SK-N-SH treated with all-trans-retinoic acid at 6 μM for 48 hours (cell line): ENCODE data around the gene RGS10.

Experiments used
- ATAC-seq: fragments of 200-7000 bp; cut with Tn5 transposase; 3 replicates; pipeline ENCODE4 v1.9.1; 2020; ENCODE audit warnings: mild to moderate bottlenecking, moderate library complexity
- ARNTL ChIP-seq: fragments of 450-650 bp; formaldehyde crosslinking; IDR thresholded peaks from 2 replicates; pipeline ENCODE4 v1.5.0; 2020; ENCODE audit warnings: low read depth, mild to moderate bottlenecking, moderate library complexity, borderline replicate concordance
- BACH2 ChIP-seq: fragments of 250-450 bp; sonication (Bioruptor Pico); IDR thresholded peaks from 2 replicates; pipeline ENCODE4 v1.9.0; 2021; ENCODE audit warnings: mild to moderate bottlenecking, borderline replicate concordance
- CSDC2 ChIP-seq: fragments of 250-450 bp; sonication (Bioruptor Pico); IDR thresholded peaks from 2 replicates; pipeline ENCODE4 v1.5.0; 2020; ENCODE audit warnings: mild to moderate bottlenecking, moderate library complexity
- ESRRG ChIP-seq: fragments of 250-450 bp; sonication (Bioruptor Pico); IDR thresholded peaks from 2 replicates; pipeline ENCODE4 v1.6.1; 2021; ENCODE audit warnings: mild to moderate bottlenecking
- GLIS3 ChIP-seq: fragments of 250-450 bp; sonication (Bioruptor Pico); IDR thresholded peaks from 2 replicates; pipeline ENCODE4 v1.5.0; 2020; ENCODE audit warnings: mild to moderate bottlenecking, moderate library complexity
- ISL1 ChIP-seq: fragments of 250-450 bp; sonication (Bioruptor Pico); IDR thresholded peaks from 2 replicates; pipeline ENCODE4 v2.1.2; 2022; ENCODE audit warnings: mild to moderate bottlenecking, moderate library complexity
- OSR1 ChIP-seq: fragments of 250-450 bp; sonication (Bioruptor Pico); IDR thresholded peaks from 2 replicates; pipeline ENCODE4 v1.8.0; 2022; ENCODE audit warnings: moderate library complexity, mild to moderate bottlenecking, inconsistent platforms
- PPARA ChIP-seq: fragments of 250-450 bp; sonication (Bioruptor Pico); IDR thresholded peaks from 2 replicates; pipeline ENCODE4 v1.5.0; 2020; ENCODE audit warnings: mild to moderate bottlenecking, borderline replicate concordance
- RARB ChIP-seq: fragments of 250-450 bp; sonication (Bioruptor Pico); IDR thresholded peaks from 2 replicates; pipeline ENCODE4 v1.8.0; 2021; ENCODE audit warnings: mild to moderate bottlenecking, moderate library complexity
- TCF4 ChIP-seq: fragments of 250-450 bp; sonication (Bioruptor Pico); IDR thresholded peaks from 2 replicates; pipeline ENCODE4 v1.8.0; 2021; ENCODE audit warnings: mild to moderate bottlenecking, moderate library complexity, borderline replicate concordance
- ZC3H10 ChIP-seq: fragments of 250-450 bp; sonication (Bioruptor Pico); IDR thresholded peaks from 2 replicates; pipeline ENCODE4 v1.5.1; 2021; ENCODE audit warnings: mild to moderate bottlenecking, moderate library complexity
- ZFP3 ChIP-seq: fragments of 250-450 bp; sonication (Bioruptor Pico); IDR thresholded peaks from 2 replicates; pipeline ENCODE4 v1.5.0; 2020; ENCODE audit warnings: mild to moderate bottlenecking, moderate library complexity
- ZFP30 ChIP-seq: fragments of 450-650 bp; formaldehyde crosslinking; IDR thresholded peaks from 2 replicates; pipeline ENCODE4 v1.5.0; 2022; ENCODE audit warnings: mild to moderate bottlenecking, moderate library complexity
- ZNF565 ChIP-seq: fragments of 450-650 bp; formaldehyde crosslinking; conservative IDR thresholded peaks from 2 replicates; pipeline ENCODE4 v1.5.0; 2020; ENCODE audit warnings: low read depth, mild to moderate bottlenecking, moderate library complexity
- ZNF70 ChIP-seq: fragments of 450-650 bp; formaldehyde crosslinking; IDR thresholded peaks from 2 replicates; pipeline ENCODE4 v1.5.0; 2020; ENCODE audit warnings: mild to moderate bottlenecking, moderate library complexity
- ZNF8 ChIP-seq: fragments of 450-650 bp; formaldehyde crosslinking; IDR thresholded peaks from 2 replicates; pipeline ENCODE4 v1.5.0; 2020; ENCODE audit warnings: mild to moderate bottlenecking, moderate library complexity
- TF ChIP-seq, protein P1 (sequence below): fragments of 250-450 bp; sonication (Bioruptor Pico); IDR thresholded peaks from 2 replicates; pipeline ENCODE4 v1.5.1; 2020; ENCODE audit warnings: low read depth, mild to moderate bottlenecking, moderate library complexity
- TF ChIP-seq, protein P2 (sequence below): fragments of 250-450 bp; sonication (Bioruptor Pico); IDR thresholded peaks from 2 replicates; pipeline ENCODE4 v1.5.0; 2020; ENCODE audit warnings: mild to moderate bottlenecking, moderate library complexity
- TF ChIP-seq, protein P3 (sequence below): fragments of 250-450 bp; sonication (Bioruptor Pico); IDR thresholded peaks from 2 replicates; pipeline ENCODE4 v1.5.1; 2021; ENCODE audit warnings: mild to moderate bottlenecking, moderate library complexity
- TF ChIP-seq, protein P4 (sequence below): fragments of 250-450 bp; sonication (Bioruptor Pico); IDR thresholded peaks from 2 replicates; pipeline ENCODE4 v1.8.0; 2021; ENCODE audit warnings: low read depth, mild to moderate bottlenecking, moderate library complexity, borderline replicate concordance
- TF ChIP-seq, protein P5 (sequence below): fragments of 250-450 bp; sonication (Bioruptor Pico); IDR thresholded peaks from 2 replicates; pipeline ENCODE4 v1.8.0; 2020; ENCODE audit warnings: mild to moderate bottlenecking, moderate library complexity, borderline replicate concordance

Gene RGS10

DNA sequence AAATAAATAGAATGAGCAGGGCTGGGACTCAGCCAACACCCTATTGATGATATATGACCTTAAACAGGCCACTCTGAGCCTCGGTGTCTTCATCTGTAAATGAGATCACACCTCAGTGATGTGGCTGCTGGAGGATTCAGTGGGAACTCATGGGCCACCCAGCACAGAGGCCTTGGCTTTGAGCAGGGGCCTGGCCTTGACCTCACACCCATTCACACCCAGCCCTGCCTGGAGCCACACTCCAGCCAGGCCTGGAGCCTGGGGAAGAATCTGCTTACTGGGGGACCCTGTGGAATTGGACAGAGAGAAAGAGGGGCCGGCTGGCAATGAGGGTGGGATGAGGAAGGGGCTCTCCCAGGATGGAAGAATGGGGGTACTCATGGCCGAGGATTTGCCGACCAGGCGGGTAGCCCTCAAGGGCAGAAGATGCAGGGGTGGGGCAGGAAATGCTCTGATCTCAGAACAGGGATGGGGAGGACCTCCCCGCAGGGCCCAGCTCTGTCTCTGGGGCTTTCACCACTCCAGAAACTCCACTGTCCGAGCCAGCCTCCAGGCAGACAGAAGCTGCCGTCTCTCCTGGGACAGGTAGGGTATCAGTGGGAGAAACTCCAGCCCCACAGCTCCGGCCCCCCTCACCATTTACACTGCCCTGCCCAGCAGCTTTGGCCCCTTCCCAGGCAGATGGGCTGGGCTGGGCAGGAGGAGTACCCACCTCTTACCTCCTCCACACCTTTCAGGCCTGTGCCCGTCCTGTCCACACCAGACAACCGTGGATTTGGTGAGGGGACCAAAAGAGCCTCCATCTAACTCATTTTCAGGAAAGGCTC, 81.9 kb downstream of the RGS10 start:
- no peak for ATAC-seq
- no peak for TF ChIP-seq ZFP30
- TF ChIP-seq ISL1 = no peak
- TF ChIP-seq ZNF565 (CRISPR knock-in tag) = no peak
- no peak for TF ChIP-seq ZFP3 (CRISPR knock-in tag)
- no peak for TF ChIP-seq BACH2 (CRISPR knock-in tag)
- TF ChIP-seq ZC3H10 (CRISPR knock-in tag) = no peak
- TF ChIP-seq, protein P1, sequence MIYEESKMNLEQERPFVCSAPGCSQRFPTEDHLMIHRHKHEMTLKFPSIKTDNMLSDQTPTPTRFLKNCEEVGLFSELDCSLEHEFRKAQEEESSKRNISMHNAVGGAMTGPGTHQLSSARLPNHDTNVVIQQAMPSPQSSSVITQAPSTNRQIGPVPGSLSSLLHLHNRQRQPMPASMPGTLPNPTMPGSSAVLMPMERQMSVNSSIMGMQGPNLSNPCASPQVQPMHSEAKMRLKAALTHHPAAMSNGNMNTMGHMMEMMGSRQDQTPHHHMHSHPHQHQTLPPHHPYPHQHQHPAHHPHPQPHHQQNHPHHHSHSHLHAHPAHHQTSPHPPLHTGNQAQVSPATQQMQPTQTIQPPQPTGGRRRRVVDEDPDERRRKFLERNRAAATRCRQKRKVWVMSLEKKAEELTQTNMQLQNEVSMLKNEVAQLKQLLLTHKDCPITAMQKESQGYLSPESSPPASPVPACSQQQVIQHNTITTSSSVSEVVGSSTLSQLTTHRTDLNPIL = no peak
- no peak for TF ChIP-seq ESRRG
- TF ChIP-seq, protein P2, sequence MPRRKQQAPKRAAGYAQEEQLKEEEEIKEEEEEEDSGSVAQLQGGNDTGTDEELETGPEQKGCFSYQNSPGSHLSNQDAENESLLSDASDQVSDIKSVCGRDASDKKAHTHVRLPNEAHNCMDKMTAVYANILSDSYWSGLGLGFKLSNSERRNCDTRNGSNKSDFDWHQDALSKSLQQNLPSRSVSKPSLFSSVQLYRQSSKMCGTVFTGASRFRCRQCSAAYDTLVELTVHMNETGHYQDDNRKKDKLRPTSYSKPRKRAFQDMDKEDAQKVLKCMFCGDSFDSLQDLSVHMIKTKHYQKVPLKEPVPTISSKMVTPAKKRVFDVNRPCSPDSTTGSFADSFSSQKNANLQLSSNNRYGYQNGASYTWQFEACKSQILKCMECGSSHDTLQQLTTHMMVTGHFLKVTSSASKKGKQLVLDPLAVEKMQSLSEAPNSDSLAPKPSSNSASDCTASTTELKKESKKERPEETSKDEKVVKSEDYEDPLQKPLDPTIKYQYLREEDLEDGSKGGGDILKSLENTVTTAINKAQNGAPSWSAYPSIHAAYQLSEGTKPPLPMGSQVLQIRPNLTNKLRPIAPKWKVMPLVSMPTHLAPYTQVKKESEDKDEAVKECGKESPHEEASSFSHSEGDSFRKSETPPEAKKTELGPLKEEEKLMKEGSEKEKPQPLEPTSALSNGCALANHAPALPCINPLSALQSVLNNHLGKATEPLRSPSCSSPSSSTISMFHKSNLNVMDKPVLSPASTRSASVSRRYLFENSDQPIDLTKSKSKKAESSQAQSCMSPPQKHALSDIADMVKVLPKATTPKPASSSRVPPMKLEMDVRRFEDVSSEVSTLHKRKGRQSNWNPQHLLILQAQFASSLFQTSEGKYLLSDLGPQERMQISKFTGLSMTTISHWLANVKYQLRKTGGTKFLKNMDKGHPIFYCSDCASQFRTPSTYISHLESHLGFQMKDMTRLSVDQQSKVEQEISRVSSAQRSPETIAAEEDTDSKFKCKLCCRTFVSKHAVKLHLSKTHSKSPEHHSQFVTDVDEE (CRISPR knock-in tag) = no peak
- TF ChIP-seq TCF4 (CRISPR knock-in tag) = no peak
- no peak for TF ChIP-seq ARNTL (CRISPR knock-in tag)

DNA sequence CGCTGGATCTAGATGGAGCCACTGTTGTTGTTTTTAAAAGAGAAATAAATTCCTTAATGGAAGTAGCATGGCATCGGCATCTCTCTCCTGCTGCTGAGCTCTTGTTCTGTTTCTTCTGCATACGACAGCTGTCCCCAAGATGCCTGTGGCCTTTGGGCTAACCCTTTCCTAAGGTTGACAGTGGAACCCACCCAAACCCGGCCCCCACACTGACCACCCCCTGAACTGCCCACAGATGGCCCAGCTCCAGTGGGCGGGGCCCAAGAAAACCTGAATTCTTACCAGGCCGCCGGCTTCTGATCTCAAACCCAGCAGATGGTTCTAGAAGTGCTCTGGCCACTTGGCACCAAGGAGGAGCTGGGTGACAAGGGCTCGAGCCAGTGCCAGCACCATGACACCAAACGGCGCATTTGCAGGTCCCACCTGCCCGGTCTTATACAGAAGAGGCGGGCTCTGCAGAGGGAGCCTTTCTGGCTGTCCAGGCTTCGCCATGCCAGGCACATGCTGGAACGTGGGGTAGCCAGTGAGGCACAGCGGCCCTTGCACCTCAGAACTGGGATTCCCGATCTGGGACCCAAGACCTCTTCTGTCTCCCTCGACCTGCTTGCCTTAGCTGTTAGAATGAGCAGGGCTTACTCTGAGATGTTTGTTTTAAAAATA, 82.7 kb downstream of the RGS10 start:
- no peak for ATAC-seq

DNA sequence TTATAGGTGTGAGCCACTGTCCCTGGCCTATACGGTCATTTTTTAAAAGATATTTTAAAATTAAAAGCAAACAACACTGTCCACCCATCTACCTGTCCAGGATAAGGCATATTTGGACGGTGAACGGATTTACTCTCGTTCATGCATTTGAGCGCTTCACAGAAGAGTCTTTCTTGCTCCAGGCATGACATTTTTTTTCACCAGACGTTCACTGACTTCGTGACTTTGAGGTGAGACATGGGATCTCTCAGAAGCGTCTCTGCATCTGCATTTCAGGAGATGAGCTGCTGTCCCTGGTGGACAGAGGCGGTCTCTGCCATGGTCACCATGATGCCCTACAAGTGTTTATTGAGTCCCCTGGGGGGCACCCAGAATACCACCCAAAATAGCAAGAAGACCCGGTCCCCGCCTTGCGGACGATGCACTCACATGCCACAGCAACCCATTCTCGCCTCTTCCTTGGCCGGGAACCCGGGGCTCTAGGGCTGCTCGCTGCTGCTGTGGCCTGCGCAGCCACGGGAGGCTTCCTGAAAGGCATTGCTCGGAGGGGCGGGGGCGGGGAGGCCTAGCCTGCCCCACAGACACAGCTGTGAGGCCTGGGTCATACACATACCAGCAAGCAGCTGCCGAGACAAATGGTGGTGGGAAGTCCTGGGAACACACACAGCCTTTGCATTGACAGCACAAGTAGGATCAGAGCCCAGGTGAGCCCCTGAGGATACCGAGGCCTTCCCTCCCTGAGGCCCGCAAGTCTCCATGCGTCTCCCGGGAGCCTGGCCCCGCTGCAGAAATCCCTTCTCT, 84.4 kb downstream of the RGS10 start:
- no peak for ATAC-seq
- TF ChIP-seq, protein P3, sequence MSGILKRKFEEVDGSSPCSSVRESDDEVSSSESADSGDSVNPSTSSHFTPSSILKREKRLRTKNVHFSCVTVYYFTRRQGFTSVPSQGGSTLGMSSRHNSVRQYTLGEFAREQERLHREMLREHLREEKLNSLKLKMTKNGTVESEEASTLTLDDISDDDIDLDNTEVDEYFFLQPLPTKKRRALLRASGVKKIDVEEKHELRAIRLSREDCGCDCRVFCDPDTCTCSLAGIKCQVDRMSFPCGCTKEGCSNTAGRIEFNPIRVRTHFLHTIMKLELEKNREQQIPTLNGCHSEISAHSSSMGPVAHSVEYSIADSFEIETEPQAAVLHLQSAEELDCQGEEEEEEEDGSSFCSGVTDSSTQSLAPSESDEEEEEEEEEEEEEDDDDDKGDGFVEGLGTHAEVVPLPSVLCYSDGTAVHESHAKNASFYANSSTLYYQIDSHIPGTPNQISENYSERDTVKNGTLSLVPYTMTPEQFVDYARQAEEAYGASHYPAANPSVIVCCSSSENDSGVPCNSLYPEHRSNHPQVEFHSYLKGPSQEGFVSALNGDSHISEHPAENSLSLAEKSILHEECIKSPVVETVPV (CRISPR knock-in tag) = no peak
- TF ChIP-seq, protein P4, sequence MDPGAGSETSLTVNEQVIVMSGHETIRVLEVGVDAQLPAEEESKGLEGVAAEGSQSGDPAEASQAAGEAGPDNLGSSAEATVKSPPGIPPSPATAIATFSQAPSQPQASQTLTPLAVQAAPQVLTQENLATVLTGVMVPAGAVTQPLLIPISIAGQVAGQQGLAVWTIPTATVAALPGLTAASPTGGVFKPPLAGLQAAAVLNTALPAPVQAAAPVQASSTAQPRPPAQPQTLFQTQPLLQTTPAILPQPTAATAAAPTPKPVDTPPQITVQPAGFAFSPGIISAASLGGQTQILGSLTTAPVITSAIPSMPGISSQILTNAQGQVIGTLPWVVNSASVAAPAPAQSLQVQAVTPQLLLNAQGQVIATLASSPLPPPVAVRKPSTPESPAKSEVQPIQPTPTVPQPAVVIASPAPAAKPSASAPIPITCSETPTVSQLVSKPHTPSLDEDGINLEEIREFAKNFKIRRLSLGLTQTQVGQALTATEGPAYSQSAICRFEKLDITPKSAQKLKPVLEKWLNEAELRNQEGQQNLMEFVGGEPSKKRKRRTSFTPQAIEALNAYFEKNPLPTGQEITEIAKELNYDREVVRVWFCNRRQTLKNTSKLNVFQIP (CRISPR knock-in tag) = no peak
- TF ChIP-seq ZNF70 (no peak), ARNTL (CRISPR knock-in tag) (no peak), PPARA (CRISPR knock-in tag) (no peak), CSDC2 (no peak), ISL1 (no peak), RARB (CRISPR knock-in tag) (no peak), OSR1 (no peak), ZNF8 (CRISPR knock-in tag) (no peak), BACH2 (CRISPR knock-in tag) (no peak), GLIS3 (CRISPR knock-in tag) (no peak), ZFP30 (no peak), ZNF565 (CRISPR knock-in tag) (no peak), ESRRG (no peak), ZFP3 (CRISPR knock-in tag) (no peak)
- TF ChIP-seq, protein P2 (CRISPR knock-in tag) = no peak
- TF ChIP-seq, protein P1 = no peak
- TF ChIP-seq, protein P5, sequence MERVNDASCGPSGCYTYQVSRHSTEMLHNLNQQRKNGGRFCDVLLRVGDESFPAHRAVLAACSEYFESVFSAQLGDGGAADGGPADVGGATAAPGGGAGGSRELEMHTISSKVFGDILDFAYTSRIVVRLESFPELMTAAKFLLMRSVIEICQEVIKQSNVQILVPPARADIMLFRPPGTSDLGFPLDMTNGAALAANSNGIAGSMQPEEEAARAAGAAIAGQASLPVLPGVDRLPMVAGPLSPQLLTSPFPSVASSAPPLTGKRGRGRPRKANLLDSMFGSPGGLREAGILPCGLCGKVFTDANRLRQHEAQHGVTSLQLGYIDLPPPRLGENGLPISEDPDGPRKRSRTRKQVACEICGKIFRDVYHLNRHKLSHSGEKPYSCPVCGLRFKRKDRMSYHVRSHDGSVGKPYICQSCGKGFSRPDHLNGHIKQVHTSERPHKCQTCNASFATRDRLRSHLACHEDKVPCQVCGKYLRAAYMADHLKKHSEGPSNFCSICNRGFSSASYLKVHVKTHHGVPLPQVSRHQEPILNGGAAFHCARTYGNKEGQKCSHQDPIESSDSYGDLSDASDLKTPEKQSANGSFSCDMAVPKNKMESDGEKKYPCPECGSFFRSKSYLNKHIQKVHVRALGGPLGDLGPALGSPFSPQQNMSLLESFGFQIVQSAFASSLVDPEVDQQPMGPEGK (CRISPR knock-in tag) = no peak

More for the DNA sequence above, 82.7 kb downstream of the RGS10 start:
- TF ChIP-seq ZNF8 (CRISPR knock-in tag) = no peak
- no peak for TF ChIP-seq ESRRG
